Activated gamma-delta T cell (primary cell): ENCODE results near the gene TSSK2.

Source experiments
- DNase-seq: peaks from one replicate; lab custom pipeline; 2025; lab: John Stamatoyannopoulos, UW

Gene TSSK2

GRCh38 chr22:19106886-19107729 is 24.0 kb upstream of the TSSK2 start:
- DNase-seq: no peak

GRCh38 chr22:19107730-19108074 is 23.4 kb upstream of the TSSK2 start:
- no peak for DNase-seq

GRCh38 chr22:19108807-19109197 is 22.3 kb upstream of the TSSK2 start:
- DNase-seq: no peak

DNA sequence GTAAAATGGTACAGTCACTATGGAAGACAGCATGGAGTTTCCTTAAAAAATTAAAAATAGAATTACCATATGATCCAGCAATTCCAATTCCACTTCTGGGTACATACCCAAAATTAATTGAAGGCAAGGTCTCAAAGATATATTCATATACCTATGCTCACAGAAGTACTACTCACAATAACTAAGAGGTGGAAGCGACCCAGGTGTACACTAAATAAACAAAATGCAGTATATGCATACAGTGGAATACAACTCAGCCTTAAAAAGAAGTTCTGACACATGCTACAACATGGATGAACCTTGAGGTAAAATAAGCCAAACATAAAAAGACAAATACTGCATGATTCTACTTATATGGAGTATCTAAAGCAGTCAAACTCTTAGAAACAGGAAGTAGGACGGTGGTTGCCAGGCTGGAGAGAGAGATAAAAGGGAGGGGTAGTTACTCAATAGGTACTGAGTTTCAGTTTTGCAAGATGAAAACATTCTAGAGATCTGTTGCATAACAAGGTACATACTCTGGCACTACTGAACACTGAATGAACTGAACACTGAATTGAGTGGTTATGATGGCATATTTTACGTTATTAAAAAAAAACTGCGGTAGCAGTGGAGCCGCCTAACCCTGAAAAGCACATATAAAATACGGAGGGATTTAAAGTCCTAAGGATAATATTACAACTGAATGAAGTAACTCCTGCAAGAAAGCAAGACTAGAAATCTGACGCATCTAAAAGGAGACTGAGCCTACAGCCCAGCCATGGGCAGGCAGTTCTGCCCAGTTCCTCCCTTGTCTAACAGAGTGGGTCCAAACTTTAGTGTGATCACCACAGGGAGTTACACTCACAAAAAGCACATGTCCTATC is 21.7 kb upstream of the TSSK2 start:
- DNase-seq: no peak

- no peak for DNase-seq
These were observed 21.0 kb upstream of the TSSK2 start for GRCh38 chr22:19110064-19110458.

DNA sequence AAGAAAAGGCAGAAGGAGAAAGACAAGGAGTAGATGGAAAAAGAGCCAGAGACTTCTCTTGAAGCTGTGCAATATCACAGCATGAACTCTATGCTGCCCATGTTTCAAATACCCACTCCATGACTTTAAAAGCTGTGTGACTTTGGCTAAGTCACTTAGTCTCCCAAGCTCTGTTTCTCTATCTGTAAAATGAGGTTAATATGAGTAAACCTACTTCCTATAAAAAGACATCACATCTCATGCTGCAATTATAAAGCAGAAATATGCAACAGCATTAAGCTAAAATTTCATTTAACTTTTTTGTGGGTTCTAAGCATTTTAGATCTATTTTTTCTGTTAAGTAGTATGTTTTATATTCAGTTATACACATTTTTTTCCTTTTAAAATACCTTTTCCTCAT is 20.5 kb upstream of the TSSK2 start:
- no peak for DNase-seq

GRCh38 chr22:19111140-19111539 is 20.0 kb upstream of the TSSK2 start:
- DNase-seq: no peak

GRCh38 chr22:19111584-19111983 is 19.5 kb upstream of the TSSK2 start:
- DNase-seq: no peak

DNA sequence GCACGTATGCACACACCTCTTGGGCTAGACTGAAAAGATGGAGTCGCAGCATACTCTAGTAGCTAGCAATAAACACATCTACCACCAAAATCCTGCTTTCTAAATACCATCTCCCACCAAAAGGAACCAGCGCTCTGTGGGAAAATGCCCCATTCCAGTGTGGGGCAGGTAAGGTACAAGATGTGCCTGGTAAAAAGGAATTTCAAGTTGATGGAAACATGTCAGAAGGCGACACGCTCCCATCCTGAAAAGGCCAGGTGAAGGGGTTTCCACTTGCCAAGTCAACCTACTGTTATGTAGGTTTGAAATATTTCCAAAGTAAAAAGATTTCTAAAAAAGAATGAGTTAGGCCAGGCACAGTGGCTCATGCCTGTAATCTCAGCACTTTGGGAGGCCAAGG is 17.7 kb upstream of the TSSK2 start:
- no peak for DNase-seq

DNA sequence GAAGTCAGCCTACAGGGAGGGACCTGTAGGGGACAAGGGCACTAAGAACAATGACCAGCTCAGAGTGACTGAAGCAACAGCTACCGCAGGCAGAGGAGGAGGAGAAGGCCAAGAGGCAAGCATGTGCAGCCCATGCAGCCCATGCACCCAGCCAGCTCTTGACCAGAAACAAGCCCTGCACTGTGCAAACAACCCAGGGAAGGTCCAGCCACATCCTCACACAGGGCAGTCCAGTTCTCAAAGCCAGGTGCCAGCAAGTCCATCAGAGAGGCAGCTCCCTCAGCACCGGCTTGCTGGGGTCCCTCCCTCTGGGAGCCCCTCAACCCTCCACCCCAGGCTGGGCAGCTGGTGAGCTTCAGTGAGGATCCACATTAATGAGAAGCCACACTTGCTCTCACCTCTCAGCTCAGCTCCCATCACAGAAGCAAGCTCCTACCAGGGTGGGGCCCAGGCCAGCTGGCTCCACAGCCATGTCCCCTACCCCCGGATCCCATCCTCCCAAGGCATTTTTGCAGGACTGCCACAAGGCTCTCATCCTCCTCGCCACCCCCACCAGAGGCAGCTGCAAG is 16.0 kb upstream of the TSSK2 start:
- no peak for DNase-seq

DNA sequence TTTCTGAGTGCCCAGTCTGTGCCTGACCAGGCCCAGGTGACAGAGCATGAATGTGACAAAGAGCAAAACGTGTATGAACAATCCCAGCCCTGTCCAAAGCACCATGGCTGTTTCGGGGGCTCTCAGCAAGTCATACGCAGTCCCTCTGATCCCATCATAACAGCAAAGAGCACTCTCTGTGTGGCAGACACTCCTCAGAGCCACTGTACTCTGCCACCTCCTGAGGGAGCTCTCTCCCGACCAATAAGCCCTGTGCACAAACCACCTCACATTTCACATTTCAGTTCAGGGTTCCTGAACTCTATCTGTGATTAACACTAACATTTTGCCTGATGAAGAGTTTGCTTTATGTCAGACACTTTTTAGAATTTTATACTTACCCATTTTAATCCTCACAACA is 15.5 kb upstream of the TSSK2 start:
- no peak for DNase-seq

GRCh38 chr22:19117111-19117512 is 14.0 kb upstream of the TSSK2 start:
- DNase-seq: no peak

DNA sequence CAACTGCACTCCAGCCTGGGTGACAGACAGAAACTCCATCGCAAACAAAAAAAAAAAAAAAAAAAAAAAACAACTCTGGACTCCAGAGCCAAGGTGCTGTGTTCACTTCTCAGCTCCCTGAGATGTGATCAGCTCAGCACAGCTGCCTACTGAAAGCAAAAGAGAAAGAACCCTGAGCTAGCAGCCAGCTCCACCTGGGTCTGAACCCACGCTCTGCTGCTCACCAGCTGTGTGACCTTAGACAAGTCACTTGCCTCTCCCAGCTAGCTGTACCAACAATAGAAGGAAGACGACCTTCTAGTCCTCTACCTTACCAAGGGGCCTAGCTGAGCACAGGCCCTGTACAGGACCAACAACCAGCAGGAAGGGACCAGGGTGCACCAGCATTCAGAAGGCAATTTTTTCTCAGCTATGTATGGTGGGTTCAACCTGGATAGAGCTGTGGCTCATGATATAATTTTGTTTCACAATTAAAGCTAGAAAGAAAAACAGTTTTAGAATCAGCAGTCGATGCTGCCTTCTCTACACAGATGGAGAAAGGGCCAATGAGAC is 12.7 kb upstream of the TSSK2 start:
- DNase-seq: no peak

DNA sequence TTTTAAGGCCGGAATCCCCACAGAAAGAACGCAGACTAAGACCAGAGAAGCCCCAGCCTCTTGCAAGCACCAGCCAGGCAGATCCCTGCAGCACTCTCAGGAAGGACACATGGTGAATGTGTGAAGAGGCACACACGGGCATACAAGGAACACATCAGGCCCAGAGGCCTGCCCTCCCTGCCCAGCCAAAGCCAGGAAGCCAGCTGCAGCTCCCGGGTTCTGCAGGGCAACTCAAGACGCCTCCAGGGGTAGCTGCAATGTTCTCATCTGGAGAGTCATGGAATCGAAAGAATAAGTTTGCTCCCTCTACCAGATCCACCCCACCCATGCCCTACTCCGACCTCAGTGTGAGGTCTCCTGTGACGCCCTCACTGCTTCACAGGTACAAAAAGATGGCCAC is 11.2 kb upstream of the TSSK2 start:
- DNase-seq: no peak

- DNase-seq: no peak
These were observed 10.1 kb upstream of the TSSK2 start for GRCh38 chr22:19120829-19121630.

DNA sequence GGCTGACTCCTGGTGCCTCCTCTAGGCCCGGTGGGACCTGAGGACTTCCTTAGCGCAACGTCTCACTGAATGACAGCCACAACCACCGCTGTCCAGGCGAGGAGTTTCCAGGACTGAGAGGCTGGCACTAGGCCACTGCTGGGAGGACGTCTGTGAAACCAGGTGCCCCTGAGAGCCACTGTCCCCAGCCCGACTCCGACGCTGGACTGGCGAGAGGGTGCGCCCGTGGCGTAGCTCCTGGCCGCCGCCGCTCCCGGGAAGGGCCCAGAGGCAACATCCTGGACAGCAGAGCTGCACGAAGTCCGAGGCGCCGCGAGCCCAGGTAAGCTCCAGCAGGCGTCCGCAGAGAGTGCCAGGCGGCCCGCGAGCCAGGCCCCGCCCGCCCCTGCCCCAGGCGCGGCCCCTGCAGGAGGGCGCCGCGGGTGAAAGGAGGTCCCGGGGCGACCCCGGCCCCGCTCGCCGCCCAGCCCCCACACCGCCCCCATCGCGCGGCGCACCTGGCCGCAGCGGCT is 9.4 kb upstream of the TSSK2 start:
- DNase-seq: peak; percentile 44

- DNase-seq: peak; percentile 91
These were observed 8.9 kb upstream of the TSSK2 start, which contains the start of gene DGCR2 for GRCh38 chr22:19122143-19122751. DGCR2 (minus strand) TSS chr22:19122412; CDS start chr22:19122206, 206 bp downstream.

GRCh38 chr22:19122752-19123492 is 8.2 kb upstream of the TSSK2 start:
- no peak for DNase-seq

DNA sequence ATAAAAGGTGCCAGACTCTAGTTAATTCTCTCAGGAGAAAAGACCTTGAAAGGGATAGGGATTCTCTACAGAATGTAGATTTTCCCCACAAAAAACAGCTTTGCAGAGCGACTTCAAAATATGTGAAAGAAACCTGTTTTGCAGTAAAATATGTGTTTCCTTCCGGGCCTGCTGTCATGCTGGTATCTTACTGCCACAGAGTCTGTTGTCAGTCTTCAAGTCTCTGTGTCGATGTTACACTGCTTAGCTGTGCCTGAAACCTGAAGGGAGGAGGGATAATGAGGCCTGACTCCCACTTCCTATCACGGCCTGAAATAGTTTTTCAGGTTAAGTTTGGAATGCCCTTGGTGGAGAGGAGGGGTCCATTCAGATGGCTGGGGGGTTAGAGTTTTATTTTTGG is 7.2 kb upstream of the TSSK2 start:
- no peak for DNase-seq

DNA sequence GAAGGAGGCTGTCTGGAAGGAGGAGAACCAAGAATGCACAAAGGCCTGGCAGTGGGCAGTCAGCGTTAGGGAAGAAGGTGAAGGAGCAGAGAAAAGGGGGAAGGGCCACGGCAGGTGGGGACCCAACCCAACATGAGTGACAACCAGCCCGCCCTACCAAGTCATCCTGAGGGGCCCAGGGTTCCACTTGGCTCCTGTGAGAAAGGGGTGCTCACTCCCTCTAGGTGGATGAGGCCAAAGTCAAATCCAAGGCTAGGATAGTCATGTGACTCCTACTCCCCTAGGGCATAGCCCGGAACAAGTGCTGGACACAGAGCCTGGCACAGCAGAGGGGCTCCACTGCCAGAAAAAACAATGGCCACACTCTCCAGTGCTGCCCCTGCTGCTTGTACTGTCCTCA is 6.7 kb upstream of the TSSK2 start:
- DNase-seq: no peak
